GM12878 (cell line): Measurements from ENCODE around the gene MRPL28. TPM values are rescaled to one million over a fixed set of nuclear protein-coding genes. Genes with fewer than 3 reads are reported as not detected.

Source experiments
- ATAC-seq: fragments of 200-7000 bp; cut with Tn5 transposase; 3 replicates; pipeline ENCODE4 v1.9.1; 2020; ENCODE audit warnings: mild to moderate bottlenecking, moderate library complexity
- BruUV-seq: library from RNA; stranded (reverse); fragments of 400-500 nt; replicated peaks from 2 replicates; lab custom pipeline; 2021; lab: Mats Ljungman, UMichigan
- CTCF ChIA-PET: fragments of 300-600 bp; sonication (Branson Sonifier 250); formaldehyde crosslinking; extraction: SDS; loops from one replicate; lab custom pipeline; 2021; ENCODE audit warnings: inconsistent platforms; lab: Yijun Ruan, JAX
- POLR2A ChIA-PET: fragments of 350-600 bp; formaldehyde crosslinking; extraction: SDS; loops from one replicate; lab custom pipeline; 2021; ENCODE audit warnings: inconsistent platforms; lab: Charles Lee
- RAD21 ChIA-PET: fragments of 300-600 bp; sonication (Branson Sonifier 250); formaldehyde crosslinking; loops from one replicate; lab custom pipeline; 2023; ENCODE audit warnings: antibody characterized with exemption; ENCODE audit not compliant: unreplicated experiment; lab: Charles Lee
- SMC1A ChIA-PET: fragments of 300-600 bp; sonication (Branson Sonifier 250); formaldehyde crosslinking; loops from one replicate; lab custom pipeline; 2023; ENCODE audit not compliant: unreplicated experiment, uncharacterized antibody; lab: Charles Lee
- DNase-seq: peaks from one replicate; pipeline ENCODE4 v3.0.0-alpha.2; 2011; ENCODE audit warnings: low read depth, low spot score
- FAIRE-seq: peaks from 3 replicates; lab custom pipeline; 2011; peaks lifted over from hg19 to GRCh38; lab: Jason Lieb, UNC
- H2AFZ ChIP-seq: 2 replicates; pipeline ENCODE4 v1.6.0; 2011; ENCODE audit warnings: low read depth, low read length, control low read depth; ENCODE audit not compliant: control insufficient read depth
- H3K27ac ChIP-seq: 2 replicates; pipeline ENCODE4 v1.5.1; 2011; ENCODE audit warnings: control low read depth; ENCODE audit not compliant: control insufficient read depth, insufficient read depth
- H3K27me3 ChIP-seq, 2 experiments: replicated peaks in 1 of 2; 2 replicates each; pipeline versions ENCODE4 v1.6.0 to v1.6.1; 2011; ENCODE audit warnings: low read length in 1 of 2; ENCODE audit not compliant: control insufficient read depth in 2 of 2, insufficient read depth in 2 of 2
- H3K36me3 ChIP-seq, 2 experiments: 2 replicates each; pipeline ENCODE4 v1.5.1; 2011; ENCODE audit warnings: low read length in 1 of 2; ENCODE audit not compliant: control insufficient read depth in 2 of 2, insufficient read depth in 2 of 2
- H3K4me1 ChIP-seq: 2 replicates; pipeline ENCODE4 v1.6.1; 2011; ENCODE audit warnings: mild to moderate bottlenecking, low read length, moderate library complexity, mixed read lengths; ENCODE audit not compliant: control insufficient read depth, insufficient read depth
- H3K4me2 ChIP-seq: 2 replicates; pipeline ENCODE4 v1.6.0; 2011; ENCODE audit warnings: control low read depth; ENCODE audit not compliant: control insufficient read depth, insufficient read depth
- H3K4me3 ChIP-seq: fragments of 200-600 bp; sonication (generic); 2 replicates; pipeline ENCODE4 v1.5.1; 2016
- H3K79me2 ChIP-seq: 2 replicates; pipeline ENCODE4 v1.6.0; 2011; ENCODE audit warnings: low read length; ENCODE audit not compliant: control insufficient read depth, insufficient read depth
- H3K9ac ChIP-seq: 2 replicates; pipeline ENCODE4 v1.8.0; 2011; ENCODE audit warnings: low read length, control low read depth, mixed read lengths; ENCODE audit not compliant: control insufficient read depth, insufficient read depth
- H3K9me3 ChIP-seq: replicated peaks from 3 replicates; pipeline ENCODE4 v1.5.1; 2011; ENCODE audit warnings: mild to moderate bottlenecking, low read length; ENCODE audit not compliant: control insufficient read depth, insufficient read depth
- H4K20me1 ChIP-seq: 2 replicates; pipeline ENCODE4 v1.6.0; 2011; ENCODE audit not compliant: control insufficient read depth, insufficient read depth
- ATF7 ChIP-seq: fragments of 450-650 bp; IDR thresholded peaks from 2 replicates; pipeline ENCODE4 v1.6.1; 2016; ENCODE audit warnings: low read depth, mild to moderate bottlenecking
- CEBPB ChIP-seq, 2 experiments: fragments of 150-350 bp in 1 of 2; IDR thresholded peaks; 2 replicates each; pipeline ENCODE4 v1.6.1; 2012 to 2014; ENCODE audit warnings: low read depth in 2 of 2, low read length in 2 of 2, borderline replicate concordance in 1 of 2, inconsistent platforms in 1 of 2
- CHD2 ChIP-seq: IDR thresholded peaks from 2 replicates; pipeline ENCODE4 v1.6.1; 2011; ENCODE audit warnings: low read depth, low read length, improper control_type of control experiment, borderline replicate concordance
- EP300 ChIP-seq, 2 experiments: fragments of 150-350 bp in 1 of 2; IDR thresholded peaks; 2 replicates each; pipeline ENCODE4 v1.6.1; 2011 to 2012; ENCODE audit warnings: low read depth in 2 of 2, low read length in 2 of 2, borderline replicate concordance in 1 of 2, improper control_type of control experiment in 1 of 2, inconsistent platforms in 1 of 2; ENCODE audit not compliant: control insufficient read depth in 1 of 2
- HDGF ChIP-seq: fragments of 450-650 bp; IDR thresholded peaks from 2 replicates; pipeline ENCODE4 v1.6.1; 2016; ENCODE audit warnings: antibody characterized with exemption
- MEF2A ChIP-seq: IDR thresholded peaks from 2 replicates; pipeline ENCODE4 v1.6.1; 2011; ENCODE audit warnings: low read depth, mild to moderate bottlenecking, low read length, moderate library complexity; ENCODE audit not compliant: insufficient read depth
- NBN ChIP-seq: fragments of 450-650 bp; IDR thresholded peaks from 2 replicates; pipeline ENCODE4 v1.6.1; 2016
- NR2F1 ChIP-seq: fragments of 450-650 bp; conservative IDR thresholded peaks from 2 replicates; pipeline ENCODE4 v1.6.1; 2017; ENCODE audit warnings: mild to moderate bottlenecking
- NRF1 ChIP-seq: conservative IDR thresholded peaks from 2 replicates; pipeline ENCODE4 v1.6.1; 2011; ENCODE audit warnings: mild to moderate bottlenecking, low read depth, low read length, improper control_type of control experiment
- RAD51 ChIP-seq: fragments of 450-650 bp; IDR thresholded peaks from 2 replicates; pipeline ENCODE4 v1.6.1; 2016; ENCODE audit warnings: moderate library complexity, mild to moderate bottlenecking, inconsistent platforms
- RUNX3 ChIP-seq: IDR thresholded peaks from 2 replicates; pipeline ENCODE4 v1.6.1; 2012; ENCODE audit warnings: low read length, inconsistent platforms
- TAF1 ChIP-seq: IDR thresholded peaks from 2 replicates; pipeline ENCODE4 v1.6.1; 2011; ENCODE audit warnings: mild to moderate bottlenecking, low read depth, low read length, borderline replicate concordance
- TBL1XR1 ChIP-seq: IDR thresholded peaks from 2 replicates; pipeline ENCODE4 v1.6.1; 2012; ENCODE audit warnings: low read depth, low read length, improper control_type of control experiment
- ZNF207 ChIP-seq: fragments of 450-650 bp; IDR thresholded peaks from 2 replicates; pipeline ENCODE4 v1.6.1; 2014; ENCODE audit warnings: antibody characterized with exemption, mild to moderate bottlenecking, borderline replicate concordance
- ZNF274 ChIP-seq: IDR thresholded peaks from one replicate; pipeline ENCODE4 v1.8.0; 2011; ENCODE audit not compliant: insufficient read length, insufficient read depth
- WGBS: methylation state at CpG from one replicate; pipeline ENCODE4 v1.1.6; 2016; ENCODE audit warnings: low lambda C conversion rate; ENCODE audit not compliant: insufficient replicate concordance, insufficient coverage; ENCODE audit errors: missing lambda C conversion rate; 5-methylcytosine and 5-hydroxymethylcytosine counted together
- in situ Hi-C: fragments of 300-500 bp; cut with MboI; formaldehyde crosslinking; loops from 9 replicates; pipeline ENCODE4 v1.14.3; 2018; ENCODE audit warnings: mixed read lengths
- intact Hi-C: fragments of 100-400 bp; cut with micrococcal nuclease; formaldehyde crosslinking; loops from one replicate; pipeline ENCODE4 v1.14.2; 2022; ENCODE audit not compliant: unreplicated experiment
- polyA plus RNA-seq, 11 experiments: library from polyadenylated mRNA; depleted of rRNA in 4 of 11; unstranded in 6 of 11; stranded (reverse) in 5 of 11; fragments of >200 nt; fragmentation: Nextera tagmentation in 4 of 11; fragmentation: Illumina TruSeq in 1 of 11; extraction: Ambion mirVana in 4 of 11; extraction: Trizol in 1 of 11; gene quantifications; 1 replicate in 1 of 11; 2 replicates in 10 of 11; pipeline versions ENCODE4 v1.2.1 to v1.2.3, GENCODE V29; 2011 to 2016; ENCODE audit warnings: inconsistent platforms in 2 of 11, missing spikeins in 2 of 11, low read depth in 1 of 11
- total RNA-seq, 4 experiments: library from RNA; depleted of rRNA in 3 of 4; stranded (reverse); fragments of >200 nt in 3 of 4; fragmentation: Illumina TruSeq in 1 of 4; extraction: Trizol in 1 of 4; gene quantifications; 2 replicates each; pipeline versions ENCODE4 v1.2.1 to v1.2.3, GENCODE V29; 2013 to 2021
- TF ChIP-seq, protein P1 (sequence below): IDR thresholded peaks from 2 replicates; pipeline ENCODE4 v1.6.1; 2011; ENCODE audit warnings: borderline replicate concordance, low read depth, mild to moderate bottlenecking, moderate library complexity, low read length; ENCODE audit not compliant: insufficient read depth, poor library complexity, severe bottlenecking
- TF ChIP-seq, protein P2 (sequence below): fragments of 450-650 bp; IDR thresholded peaks from 2 replicates; pipeline ENCODE4 v1.6.1; 2018; ENCODE audit warnings: borderline replicate concordance, mild to moderate bottlenecking; ENCODE audit not compliant: partially characterized antibody

Gene MRPL28
- total and polyA plus RNA-seq, 10 of the 15 experiments (the other 5 are each of a cell fraction or from before 2014, with no cell fraction given) = 1.6 to 185 (median 110) TPM

DNA sequence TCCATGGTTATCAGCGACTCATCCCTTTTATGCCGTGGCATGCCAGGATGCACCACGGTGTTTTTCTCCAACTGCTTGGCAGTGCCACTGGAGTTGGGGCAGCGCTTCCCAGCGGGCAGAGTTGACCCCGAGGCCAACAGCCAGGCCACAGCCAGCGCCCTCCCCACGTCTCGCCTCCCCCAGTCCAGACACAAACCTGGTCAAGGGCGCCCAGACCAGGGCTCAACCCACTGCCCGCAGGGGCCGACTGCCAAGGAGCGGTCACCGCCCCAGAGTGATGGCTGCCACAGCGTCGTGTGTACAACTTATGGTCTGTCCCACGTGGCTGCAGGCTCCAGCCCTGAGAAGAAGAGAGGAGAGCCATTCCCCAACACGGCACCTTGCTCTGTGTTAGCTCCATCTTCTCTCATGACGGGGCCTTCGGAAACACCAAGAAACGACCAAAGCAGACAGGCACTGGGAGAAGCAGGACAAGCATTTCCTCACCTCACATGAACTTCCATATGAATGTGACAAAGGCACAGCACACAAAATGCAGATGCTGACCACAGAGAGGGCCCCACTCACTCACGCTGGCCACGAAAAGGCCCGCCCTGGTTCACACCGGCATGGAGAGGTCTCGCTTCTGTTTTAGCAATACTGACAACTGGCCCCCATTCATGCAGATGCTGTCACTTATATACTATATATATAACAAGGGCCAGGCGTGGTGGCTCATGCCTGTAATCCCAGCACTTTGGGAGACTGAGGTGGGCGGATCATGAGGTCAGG lies 44.8 kb downstream of the MRPL28 start:
- H3K27ac ChIP-seq = peak overlapping the region; percentile 69
- no peaks in the 10 kb centered on the region for H3K27me3 ChIP-seq
- FAIRE-seq = no peak
- peaks cover 19% of the 10 kb centered on the region for H3K79me2 ChIP-seq
- ChIA-PET RAD21 (interaction anchor here (1.1 kb wide), 1 partner anchor 23 kb away, joined by 4 read pairs; no protein-coding TSS in a partner anchor), CTCF (interaction anchor here (0.7 kb wide), 1 partner anchor 218 kb away, joined by 5 read pairs; no protein-coding TSS in a partner anchor), POLR2A (interaction anchor here (0.7 kb wide), 1 partner anchor 26 kb away, joined by 6 read pairs; no protein-coding TSS in a partner anchor), SMC1A (interaction anchor here (2.5 kb wide), 1 partner anchor 24 kb away, joined by 9 read pairs; no protein-coding TSS in a partner anchor)
- peaks cover 27% of the 10 kb centered on the region for H3K4me1 ChIP-seq
- in situ Hi-C loops (no loop called here), intact Hi-C loops (no loop called here)
- H3K4me3 ChIP-seq = peak overlapping the region; percentile 68
- no peak for TF ChIP-seq ZNF207
- TF ChIP-seq CHD2 = no peak
- TF ChIP-seq TAF1 = no peak
- no peak for TF ChIP-seq EP300 (IDR thresholded peaks at IDR 0.05; ENCODE audit: borderline replicate concordance in 1 of 2, control insufficient read depth in 1 of 2, low read depth in 2 of 2, low read length in 2 of 2)
- TF ChIP-seq, protein P1, sequence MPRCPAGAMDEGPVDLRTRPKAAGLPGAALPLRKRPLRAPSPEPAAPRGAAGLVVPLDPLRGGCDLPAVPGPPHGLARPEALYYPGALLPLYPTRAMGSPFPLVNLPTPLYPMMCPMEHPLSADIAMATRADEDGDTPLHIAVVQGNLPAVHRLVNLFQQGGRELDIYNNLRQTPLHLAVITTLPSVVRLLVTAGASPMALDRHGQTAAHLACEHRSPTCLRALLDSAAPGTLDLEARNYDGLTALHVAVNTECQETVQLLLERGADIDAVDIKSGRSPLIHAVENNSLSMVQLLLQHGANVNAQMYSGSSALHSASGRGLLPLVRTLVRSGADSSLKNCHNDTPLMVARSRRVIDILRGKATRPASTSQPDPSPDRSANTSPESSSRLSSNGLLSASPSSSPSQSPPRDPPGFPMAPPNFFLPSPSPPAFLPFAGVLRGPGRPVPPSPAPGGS = no peak
- TF ChIP-seq ZNF274 = no peak
- peak; percentile 36; the same call in 1 of the 2 replicates for TF ChIP-seq RUNX3
- no peak for TF ChIP-seq MEF2A
- TF ChIP-seq NBN = no peak
- no peak for TF ChIP-seq RAD51
- TF ChIP-seq, protein P2, sequence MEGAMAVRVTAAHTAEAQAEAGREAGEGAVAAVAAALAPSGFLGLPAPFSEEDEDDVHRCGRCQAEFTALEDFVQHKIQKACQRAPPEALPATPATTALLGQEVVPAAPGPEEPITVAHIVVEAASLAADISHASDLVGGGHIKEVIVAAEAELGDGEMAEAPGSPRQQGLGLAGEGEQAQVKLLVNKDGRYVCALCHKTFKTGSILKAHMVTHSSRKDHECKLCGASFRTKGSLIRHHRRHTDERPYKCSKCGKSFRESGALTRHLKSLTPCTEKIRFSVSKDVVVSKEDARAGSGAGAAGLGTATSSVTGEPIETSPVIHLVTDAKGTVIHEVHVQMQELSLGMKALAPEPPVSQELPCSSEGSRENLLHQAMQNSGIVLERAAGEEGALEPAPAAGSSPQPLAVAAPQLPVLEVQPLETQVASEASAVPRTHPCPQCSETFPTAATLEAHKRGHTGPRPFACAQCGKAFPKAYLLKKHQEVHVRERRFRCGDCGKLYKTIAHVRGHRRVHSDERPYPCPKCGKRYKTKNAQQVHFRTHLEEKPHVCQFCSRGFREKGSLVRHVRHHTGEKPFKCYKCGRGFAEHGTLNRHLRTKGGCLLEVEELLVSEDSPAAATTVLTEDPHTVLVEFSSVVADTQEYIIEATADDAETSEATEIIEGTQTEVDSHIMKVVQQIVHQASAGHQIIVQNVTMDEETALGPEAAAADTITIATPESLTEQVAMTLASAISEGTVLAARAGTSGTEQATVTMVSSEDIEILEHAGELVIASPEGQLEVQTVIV = no peak
- no peak for TF ChIP-seq ATF7
- no peak for TF ChIP-seq NRF1
- 0 out of 2 replicates have a peak, but pooled peaks have one; percentile 6 for TF ChIP-seq NR2F1
- no peak for TF ChIP-seq HDGF
- no peak for TF ChIP-seq TBL1XR1
- TF ChIP-seq CEBPB (IDR thresholded peaks at IDR 0.05; ENCODE audit: borderline replicate concordance in 1 of 2, low read depth in 2 of 2, low read length in 2 of 2) = no peak
- H2AFZ ChIP-seq = peak overlapping the region; percentile 45
- H3K9me3 ChIP-seq = no peaks in the 10 kb centered on the region
- peaks cover 0 to 1% of the 10 kb centered on the region in 2 experiments; a peak in 2 of 4 replicates for H3K36me3 ChIP-seq
- no peaks in the 10 kb centered on the region for H4K20me1 ChIP-seq
- DNase-seq = no peak
- H3K4me2 ChIP-seq = peak overlapping the region; percentile 97
- no TSS peak for BruUV-seq
- peak overlapping the region; percentile 51 for H3K9ac ChIP-seq
- ATAC-seq = no peak; the same call in 2 of the 3 replicates
- WGBS = 77% methylated on average over 28 of the region's 28 CpGs
